Measurements from ENCODE around the gene PNKP. TPM values are rescaled to one million over a fixed set of nuclear protein-coding genes. Genes with fewer than 3 reads are reported as not detected.

The PNKP gene
- total and polyA plus RNA-seq, 10 of the 15 experiments (the other 5 are each of a cell fraction or from before 2014, with no cell fraction given), result 2.9 to 82.3 (median 33.2) TPM

GRCh38 chr19:49877020-49877878, 9.9 kb upstream of the PNKP start, which contains the start of the genes AKT1S1 and TBC1D17 (continued):
- TF ChIP-seq E2F8 (IDR thresholded peaks at IDR 0.05; ENCODE audit: low read depth, partially characterized antibody), result peak; percentile 83
- TF ChIP-seq EED (IDR thresholded peaks at IDR 0.05; ENCODE audit: low read depth), result no peak
- no peak for TF ChIP-seq ZNF274 (IDR thresholded peaks at IDR 0.05; ENCODE audit: insufficient read depth, insufficient read length)
- TF ChIP-seq SMAD1 (IDR thresholded peaks at IDR 0.05; ENCODE audit: low read depth, partially characterized antibody), result peak; percentile 97
- no peak for TF ChIP-seq YBX1 (IDR thresholded peaks at IDR 0.05)
- no peak for TF ChIP-seq RAD21 (IDR thresholded peaks at IDR 0.05; ENCODE audit: insufficient read depth, low read depth, low read length)
- peak; percentile 76 for TF ChIP-seq NRF1 (conservative IDR thresholded peaks at IDR 0.05; ENCODE audit: low read depth, low read length)
- TF ChIP-seq EZH2 (IDR thresholded peaks at IDR 0.05; ENCODE audit: borderline replicate concordance, control insufficient read depth, low read depth, low read length), result no peak
- no peak for TF ChIP-seq ZSCAN29 (IDR thresholded peaks at IDR 0.05)
- TF ChIP-seq IRF4 (IDR thresholded peaks at IDR 0.05; ENCODE audit: low read depth, low read length), result no peak
- TF ChIP-seq ZNF217 (IDR thresholded peaks at IDR 0.05), result no peak
- TF ChIP-seq PBX3 (IDR thresholded peaks at IDR 0.05; ENCODE audit: insufficient replicate concordance, low read depth, low read length), result no peak
- TF ChIP-seq ZNF592 (IDR thresholded peaks at IDR 0.05), result no peak
- TF ChIP-seq ZNF622 (IDR thresholded peaks at IDR 0.05), result no peak
- peak; percentile 88 for TF ChIP-seq NKRF (conservative IDR thresholded peaks at IDR 0.05)
- peak; percentile 96 for TF ChIP-seq CREM (IDR thresholded peaks at IDR 0.05; ENCODE audit: low read depth)
- no peak for TF ChIP-seq ESRRA (IDR thresholded peaks at IDR 0.05; ENCODE audit: low read length)
- no peak for TF ChIP-seq MTA3 (IDR thresholded peaks at IDR 0.05; ENCODE audit: borderline replicate concordance, low read length)
- TF ChIP-seq SMC3 (IDR thresholded peaks at IDR 0.05; ENCODE audit: borderline replicate concordance, low read length), result 0 out of 2 replicates have a peak, but pooled peaks have one; percentile 10
- peak; percentile 70 for TF ChIP-seq PML (IDR thresholded peaks at IDR 0.05; ENCODE audit: low read length)
- no peak; the same call in 1 of the 2 replicates for TF ChIP-seq JUNB (IDR thresholded peaks at IDR 0.05)
